ENCODE data around the gene RMND5B. TPM values are rescaled to one million over a fixed set of nuclear protein-coding genes. Genes with fewer than 3 reads are reported as not detected.

The RMND5B gene
- total and polyA plus RNA-seq, 10 of the 15 experiments (the other 5 are each of a cell fraction or from before 2014, with no cell fraction given) = 1.6 to 50.7 (median 30.9) TPM

GRCh38 chr5:178116143-178116885 lies 14.5 kb upstream of the RMND5B start (continued):
- TF ChIP-seq SMAD1 (IDR thresholded peaks at IDR 0.05; ENCODE audit: low read depth, partially characterized antibody) (no peak), RFX5 (IDR thresholded peaks at IDR 0.05; ENCODE audit: low read depth, low read length) (0 out of 2 replicates have a peak, but pooled peaks have one; percentile 40), POU2F2 (IDR thresholded peaks at IDR 0.05; ENCODE audit: borderline replicate concordance, low read depth, low read length) (no peak), SUPT20H (IDR thresholded peaks at IDR 0.05; ENCODE audit: borderline replicate concordance, control insufficient read depth, low read depth, low read length) (no peak), POLR2A (IDR thresholded peaks at IDR 0.05; ENCODE audit: low read depth, low read length) (no peak), MLLT1 (IDR thresholded peaks at IDR 0.05) (no peak; the same call in 1 of the 2 replicates), SIN3A (IDR thresholded peaks at IDR 0.05; ENCODE audit: low read depth, low read length) (no peak; the same call in 1 of the 2 replicates), MYC (IDR thresholded peaks at IDR 0.05; ENCODE audit: insufficient read depth, insufficient read length, insufficient replicate concordance, low read length, severe bottlenecking) (peak; percentile 72), ZBTB11 (CRISPR knock-in tag; IDR thresholded peaks at IDR 0.05) (no peak), STAT1 (conservative IDR thresholded peaks at IDR 0.05) (no peak), ESRRA (IDR thresholded peaks at IDR 0.05; ENCODE audit: low read length) (no peak)
- TF ChIP-seq, protein P1, sequence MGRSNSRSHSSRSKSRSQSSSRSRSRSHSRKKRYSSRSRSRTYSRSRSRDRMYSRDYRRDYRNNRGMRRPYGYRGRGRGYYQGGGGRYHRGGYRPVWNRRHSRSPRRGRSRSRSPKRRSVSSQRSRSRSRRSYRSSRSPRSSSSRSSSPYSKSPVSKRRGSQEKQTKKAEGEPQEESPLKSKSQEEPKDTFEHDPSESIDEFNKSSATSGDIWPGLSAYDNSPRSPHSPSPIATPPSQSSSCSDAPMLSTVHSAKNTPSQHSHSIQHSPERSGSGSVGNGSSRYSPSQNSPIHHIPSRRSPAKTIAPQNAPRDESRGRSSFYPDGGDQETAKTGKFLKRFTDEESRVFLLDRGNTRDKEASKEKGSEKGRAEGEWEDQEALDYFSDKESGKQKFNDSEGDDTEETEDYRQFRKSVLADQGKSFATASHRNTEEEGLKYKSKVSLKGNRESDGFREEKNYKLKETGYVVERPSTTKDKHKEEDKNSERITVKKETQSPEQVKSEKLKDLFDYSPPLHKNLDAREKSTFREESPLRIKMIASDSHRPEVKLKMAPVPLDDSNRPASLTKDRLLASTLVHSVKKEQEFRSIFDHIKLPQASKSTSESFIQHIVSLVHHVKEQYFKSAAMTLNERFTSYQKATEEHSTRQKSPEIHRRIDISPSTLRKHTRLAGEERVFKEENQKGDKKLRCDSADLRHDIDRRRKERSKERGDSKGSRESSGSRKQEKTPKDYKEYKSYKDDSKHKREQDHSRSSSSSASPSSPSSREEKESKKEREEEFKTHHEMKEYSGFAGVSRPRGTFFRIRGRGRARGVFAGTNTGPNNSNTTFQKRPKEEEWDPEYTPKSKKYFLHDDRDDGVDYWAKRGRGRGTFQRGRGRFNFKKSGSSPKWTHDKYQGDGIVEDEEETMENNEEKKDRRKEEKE (IDR thresholded peaks at IDR 0.05) = no peak

All from GM12878 (cell line).